Activated CD4-positive, alpha-beta T cell treated with anti-CD3 and anti-CD28 coated beads for 36 hours (primary cell): ENCODE results near the gene KLF2. TPM values are rescaled to one million over a fixed set of nuclear protein-coding genes. Genes with fewer than 3 reads are reported as not detected.
"Not testable (repeated sequence)": the region's sequence is repeated elsewhere in the genome, so short reads cannot be mapped to it uniquely, and the experiment has no call there.

ENCODE experiments used
- ATAC-seq: fragments of 200-7000 bp; cut with Tn5 transposase; one replicate; pipeline ENCODE4 v1.10.0; 2021; ENCODE audit warnings: mild to moderate bottlenecking, moderate library complexity
- CTCF ChIA-PET: fragments of 350-600 bp; sonication (Branson Sonifier 250); formaldehyde crosslinking; loops from one replicate; lab custom pipeline; 2021; ENCODE audit warnings: antibody characterized with exemption; lab: Charles Lee
- POLR2A ChIA-PET: fragments of 350-600 bp; sonication (Branson Sonifier 250); formaldehyde crosslinking; loops from one replicate; lab custom pipeline; 2021; ENCODE audit warnings: antibody characterized with exemption, inconsistent platforms; lab: Charles Lee
- DNase-seq: peaks from one replicate; pipeline ENCODE4 v3.0.0-alpha.2; 2020
- H3K27ac Mint-ChIP-seq: one replicate; pipeline ENCODE4 v1.8.0; 2021; ENCODE audit warnings: mixed read lengths
- H3K27me3 Mint-ChIP-seq: one replicate; pipeline ENCODE4 v1.8.0; 2021; ENCODE audit warnings: mixed read lengths
- H3K36me3 Mint-ChIP-seq: one replicate; pipeline ENCODE4 v1.8.0; 2021; ENCODE audit warnings: low read depth, mixed read lengths
- H3K4me1 Mint-ChIP-seq: one replicate; pipeline ENCODE4 v1.8.0; 2021; ENCODE audit warnings: mixed read lengths
- H3K4me3 Mint-ChIP-seq: one replicate; pipeline ENCODE4 v1.8.0; 2021; ENCODE audit warnings: mild to moderate bottlenecking, moderate library complexity, mixed read lengths
- H3K9me3 Mint-ChIP-seq: one replicate; pipeline ENCODE4 v1.8.0; 2021; ENCODE audit warnings: low read depth, mixed read lengths
- intact Hi-C, 2 experiments: fragments of 100-400 bp; cut with DNase I in 1 of 2; cut with micrococcal nuclease in 1 of 2; formaldehyde crosslinking; loops; one replicate each; pipeline versions ENCODE4 v1.14.2 to v1.15.1; 2022 to 2024; cut with DNase I, micrococcal nuclease
- total RNA-seq, 2 experiments: library from RNA; stranded (reverse); gene quantifications; one replicate each; pipeline ENCODE4 v1.2.3, GENCODE V29; 2021

The KLF2 gene
- total RNA-seq: under 1 TPM; 0.57 to 0.90 TPM

- no peaks in the 10 kb centered on the region for H3K9me3 Mint-ChIP-seq
- ATAC-seq (peak; percentile 63), DNase-seq (peak; percentile 89)
- peaks cover 29% of the 10 kb centered on the region for H3K27me3 Mint-ChIP-seq
- intact Hi-C loops: loop anchor here (1.0 to 5.0 kb wide), 4 partner anchors 40 to 1523 kb away; partner anchors contain the start of gene JAK3 (in 1 of the 2)
- H3K36me3 Mint-ChIP-seq: peaks cover 2% of the 10 kb centered on the region
- ChIA-PET CTCF (no interaction called here), POLR2A (no interaction called here)
- H3K4me3 Mint-ChIP-seq: peak within 1 kb of the TSS; percentile 58
- H3K4me1 Mint-ChIP-seq: peaks cover 38% of the 10 kb centered on the region
- no peak within 1 kb of the TSS for H3K27ac Mint-ChIP-seq
Measured at GRCh38 chr19:16324384-16325160, at the start of gene KLF2. Gene KLF2 (plus strand): TSS chr19:16324826. CDS start chr19:16324924, 98 bp downstream.

GRCh38 chr19:16280306-16280705 lies 44.3 kb upstream of the KLF2 start:
- Mint-ChIP-seq H3K4me1 (peaks cover 24% of the 10 kb centered on the region), H3K27me3 (peaks cover 14% of the 10 kb centered on the region), H3K9me3 (no peaks in the 10 kb centered on the region), H3K4me3 (no peak overlapping the region), H3K36me3 (no peaks in the 10 kb centered on the region), H3K27ac (no peak overlapping the region)
- ChIA-PET CTCF (interaction anchor here (0.9 kb wide), 1 partner anchor 8 kb away, joined by 3 read pairs; no protein-coding TSS in a partner anchor), POLR2A (no interaction called here)
- ATAC-seq (no peak), DNase-seq (no peak)
- intact Hi-C loops: loop anchor here in 1 of 2 experiments (5.0 kb wide), 1 partner anchor 42 kb away; the partner anchor contains the start of gene KLF2

GRCh38 chr19:16281743-16282142 lies 42.9 kb upstream of the KLF2 start:
- no peak overlapping the region for H3K27ac Mint-ChIP-seq
- no peak for DNase-seq
- no peaks in the 10 kb centered on the region for H3K36me3 Mint-ChIP-seq
- intact Hi-C loops: loop anchor here in 1 of 2 experiments (5.0 kb wide), 1 partner anchor 41 kb away; the partner anchor contains the start of gene KLF2
- no peak overlapping the region for H3K4me3 Mint-ChIP-seq
- no peak for ATAC-seq
- ChIA-PET POLR2A (no interaction called here), CTCF (interaction anchor here (0.6 kb wide), 1 partner anchor 66 kb away, joined by 3 read pairs; no protein-coding TSS in a partner anchor)
- no peaks in the 10 kb centered on the region for H3K9me3 Mint-ChIP-seq
- peaks cover 13% of the 10 kb centered on the region for H3K27me3 Mint-ChIP-seq
- H3K4me1 Mint-ChIP-seq: peaks cover 28% of the 10 kb centered on the region

GRCh38 chr19:16283210-16284061 lies 41.2 kb upstream of the KLF2 start:
- Mint-ChIP-seq H3K36me3 (no peaks in the 10 kb centered on the region), H3K27me3 (peaks cover 18% of the 10 kb centered on the region), H3K4me3 (peak overlapping the region; percentile 46), H3K9me3 (no peaks in the 10 kb centered on the region), H3K27ac (peak overlapping the region; percentile 79), H3K4me1 (peaks cover 32% of the 10 kb centered on the region)
- intact Hi-C loops: loop anchor here (2.0 to 5.0 kb wide), 2 partner anchors 39 to 41 kb away; partner anchors contain the start of gene KLF2 (in 2 of the 2)
- ChIA-PET POLR2A (interaction anchor here (0.7 kb wide), 1 partner anchor 306 kb away, joined by 3 read pairs; no protein-coding TSS in a partner anchor), CTCF (interaction anchor here (1.3 to 2.9 kb wide), 2 partner anchors 94 to 99 kb away, joined by 3 to 16 read pairs; no protein-coding TSS in a partner anchor)
- DNase-seq: peak; percentile 91
- peak; percentile 87 for ATAC-seq

GRCh38 chr19:16284505-16284904 lies 40.1 kb upstream of the KLF2 start:
- POLR2A ChIA-PET: no interaction called here
- intact Hi-C loops: loop anchor here (2.0 to 5.0 kb wide), 2 partner anchors 38 to 40 kb away; partner anchors contain the start of gene KLF2 (in 2 of the 2)
- Mint-ChIP-seq H3K27me3 (peaks cover 18% of the 10 kb centered on the region), H3K4me3 (no peak overlapping the region), H3K27ac (no peak overlapping the region), H3K36me3 (no peaks in the 10 kb centered on the region), H3K4me1 (peaks cover 29% of the 10 kb centered on the region), H3K9me3 (no peaks in the 10 kb centered on the region)
- ATAC-seq: no peak
- DNase-seq: no peak
- CTCF ChIA-PET: interaction anchor here (0.9 to 2.9 kb wide), 2 partner anchors 45 to 98 kb away, joined by 4 to 16 read pairs; no protein-coding TSS in a partner anchor

GRCh38 chr19:16285079-16285478 lies 39.5 kb upstream of the KLF2 start:
- intact Hi-C loops: loop anchor here in 1 of 2 experiments (2.0 kb wide), 1 partner anchor 40 kb away; the partner anchor contains the start of gene KLF2
- Mint-ChIP-seq H3K27me3 (peaks cover 18% of the 10 kb centered on the region), H3K4me1 (peaks cover 31% of the 10 kb centered on the region)
- H3K36me3 Mint-ChIP-seq, H3K4me3 Mint-ChIP-seq, ATAC-seq, H3K27ac Mint-ChIP-seq, H3K9me3 Mint-ChIP-seq, POLR2A ChIA-PET, DNase-seq: not testable (repeated sequence)
- CTCF ChIA-PET: interaction anchor here (0.9 to 2.9 kb wide), 2 partner anchors 45 to 98 kb away, joined by 4 to 16 read pairs; no protein-coding TSS in a partner anchor

- DNase-seq: no peak
- H3K27ac Mint-ChIP-seq: no peak overlapping the region
- no peaks in the 10 kb centered on the region for H3K36me3 Mint-ChIP-seq
- no peak overlapping the region for H3K4me3 Mint-ChIP-seq
- intact Hi-C loops: loop anchor here in 1 of 2 experiments (2.0 kb wide), 1 partner anchor 39 kb away; the partner anchor contains the start of gene KLF2
- CTCF ChIA-PET: interaction anchor here (2.9 kb wide), 1 partner anchor 97 kb away, joined by 16 read pairs; no protein-coding TSS in a partner anchor
- ATAC-seq: no peak
- H3K9me3 Mint-ChIP-seq: no peaks in the 10 kb centered on the region
- H3K4me1 Mint-ChIP-seq: peaks cover 31% of the 10 kb centered on the region
- H3K27me3 Mint-ChIP-seq: peaks cover 18% of the 10 kb centered on the region
- POLR2A ChIA-PET: no interaction called here
Measured at GRCh38 chr19:16285769-16286498, 38.7 kb upstream of the KLF2 start.

GRCh38 chr19:16288544-16288943 lies 36.1 kb upstream of the KLF2 start:
- peaks cover 22% of the 10 kb centered on the region for H3K4me1 Mint-ChIP-seq
- H3K9me3 Mint-ChIP-seq: no peaks in the 10 kb centered on the region
- CTCF ChIA-PET: interaction anchor here (0.7 kb wide), 1 partner anchor 9 kb away, joined by 3 read pairs; no protein-coding TSS in a partner anchor
- H3K27me3 Mint-ChIP-seq: peaks cover 15% of the 10 kb centered on the region
- H3K36me3 Mint-ChIP-seq: no peaks in the 10 kb centered on the region
- no peak overlapping the region for H3K27ac Mint-ChIP-seq
- DNase-seq: no peak
- intact Hi-C loops: no loop called here
- H3K4me3 Mint-ChIP-seq: no peak overlapping the region
- no peak for ATAC-seq
- POLR2A ChIA-PET: no interaction called here

GRCh38 chr19:16289594-16289993 lies 35.0 kb upstream of the KLF2 start:
- intact Hi-C loops: no loop called here
- CTCF ChIA-PET: no interaction called here
- peaks cover 12% of the 10 kb centered on the region for H3K4me1 Mint-ChIP-seq
- H3K27me3 Mint-ChIP-seq: peaks cover 12% of the 10 kb centered on the region
- ATAC-seq: no peak
- POLR2A ChIA-PET: no interaction called here
- H3K36me3 Mint-ChIP-seq: no peaks in the 10 kb centered on the region
- DNase-seq: no peak
- no peaks in the 10 kb centered on the region for H3K9me3 Mint-ChIP-seq
- H3K27ac Mint-ChIP-seq: no peak overlapping the region
- no peak overlapping the region for H3K4me3 Mint-ChIP-seq

GRCh38 chr19:16290692-16291091 lies 33.9 kb upstream of the KLF2 start:
- DNase-seq: no peak
- POLR2A ChIA-PET: no interaction called here
- Mint-ChIP-seq H3K36me3 (no peaks in the 10 kb centered on the region), H3K27ac (no peak overlapping the region), H3K9me3 (no peaks in the 10 kb centered on the region), H3K27me3 (peaks cover 6% of the 10 kb centered on the region), H3K4me1 (peaks cover 9% of the 10 kb centered on the region), H3K4me3 (no peak overlapping the region)
- CTCF ChIA-PET: no interaction called here
- intact Hi-C loops: no loop called here
- ATAC-seq: no peak
